GM12892 (cell line): ENCODE measurements around the gene GTF3C5.

Source experiments
- POLR2A ChIP-seq: IDR thresholded peaks from 2 replicates; pipeline ENCODE4 v1.6.1; 2011; ENCODE audit warnings: low read depth, low read length, control low read depth
- POLR2AphosphoS5 ChIP-seq: IDR thresholded peaks from 2 replicates; pipeline ENCODE4 v1.6.1; 2011; ENCODE audit warnings: low read depth, low read length, control low read depth
- TAF1 ChIP-seq: IDR thresholded peaks from 2 replicates; pipeline ENCODE4 v1.6.1; 2011; ENCODE audit warnings: low read depth, mild to moderate bottlenecking, control low read depth, low read length, borderline replicate concordance

GRCh38 chr9:133104718-133105460 lies 74.1 kb downstream of the GTF3C5 start:
- TF ChIP-seq POLR2AphosphoS5: no peak
- TF ChIP-seq TAF1: no peak
- no peak for TF ChIP-seq POLR2A
